Raji (cell line): ENCODE data around the gene HECW1.

ENCODE experiments used
- POLR2A ChIP-seq: IDR thresholded peaks from 2 replicates; pipeline ENCODE4 v1.6.1; 2011; ENCODE audit warnings: low read depth, low read length, control low read depth; ENCODE audit not compliant: insufficient read depth

Gene HECW1

GRCh38 chr7:43292384-43292783, 179.9 kb downstream of the HECW1 start:
- no peak for TF ChIP-seq POLR2A

- TF ChIP-seq POLR2A: no peak
These were observed 181.7 kb downstream of the HECW1 start for GRCh38 chr7:43294080-43294630.

- no peak for TF ChIP-seq POLR2A
These were observed 183.0 kb downstream of the HECW1 start for GRCh38 chr7:43295429-43295828.

GRCh38 chr7:43296306-43296705, 183.9 kb downstream of the HECW1 start:
- TF ChIP-seq POLR2A: no peak

GRCh38 chr7:43298617-43299016, 186.2 kb downstream of the HECW1 start:
- no peak for TF ChIP-seq POLR2A

DNA sequence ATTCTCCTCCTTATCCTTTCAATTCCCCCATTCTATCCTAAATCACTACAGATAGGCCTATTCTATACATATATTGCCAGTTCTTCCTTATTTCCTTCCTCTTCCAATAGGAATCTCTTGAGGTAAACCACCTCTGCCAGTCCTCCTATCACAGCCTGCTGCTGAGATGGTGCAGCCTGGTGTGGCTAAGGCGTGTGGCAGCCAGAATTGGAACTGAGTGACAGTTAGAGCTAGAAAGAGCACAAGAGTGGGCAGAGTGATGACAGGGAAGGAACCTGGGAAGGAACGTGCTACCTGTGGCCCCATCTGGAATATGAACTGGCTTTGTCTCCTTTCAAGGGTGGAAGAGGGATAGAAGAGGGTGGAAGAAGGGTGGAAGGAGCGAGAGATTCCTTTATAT, 187.7 kb downstream of the HECW1 start:
- no peak for TF ChIP-seq POLR2A

- no peak for TF ChIP-seq POLR2A
These were observed 189.8 kb downstream of the HECW1 start for GRCh38 chr7:43302211-43302711.

GRCh38 chr7:43302773-43303460, 190.5 kb downstream of the HECW1 start:
- TF ChIP-seq POLR2A: no peak

DNA sequence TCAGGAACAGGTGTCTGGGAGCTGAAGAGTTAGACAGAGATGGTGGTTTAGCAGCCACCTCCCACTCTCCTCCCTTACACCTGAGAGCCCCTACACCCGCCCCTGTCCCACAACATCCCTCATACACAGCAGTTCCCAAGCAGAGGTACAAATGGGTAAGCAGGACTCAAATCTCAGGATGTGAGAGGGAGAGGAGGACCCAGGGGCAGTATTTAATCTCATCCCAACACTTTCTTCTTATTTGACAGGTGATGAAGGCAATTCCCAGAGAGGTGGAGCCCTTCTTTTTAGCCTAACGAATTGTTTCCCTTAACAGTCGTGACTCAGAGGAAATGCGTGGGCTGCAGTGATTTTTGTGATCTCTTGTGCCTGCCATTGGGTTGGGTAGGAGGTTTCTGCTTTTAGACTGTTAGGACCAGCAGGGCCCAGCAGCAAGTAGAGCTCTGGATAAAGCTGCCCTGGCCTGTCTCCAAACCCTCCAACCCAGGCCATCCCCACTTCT, 191.3 kb downstream of the HECW1 start:
- TF ChIP-seq POLR2A: no peak

- no peak for TF ChIP-seq POLR2A
These were observed 194.0 kb downstream of the HECW1 start for GRCh38 chr7:43306404-43306803.

GRCh38 chr7:43307522-43307921, 195.1 kb downstream of the HECW1 start:
- no peak for TF ChIP-seq POLR2A

GRCh38 chr7:43308913-43309705, 196.7 kb downstream of the HECW1 start:
- no peak for TF ChIP-seq POLR2A

GRCh38 chr7:43309706-43310022, 197.2 kb downstream of the HECW1 start:
- no peak for TF ChIP-seq POLR2A

DNA sequence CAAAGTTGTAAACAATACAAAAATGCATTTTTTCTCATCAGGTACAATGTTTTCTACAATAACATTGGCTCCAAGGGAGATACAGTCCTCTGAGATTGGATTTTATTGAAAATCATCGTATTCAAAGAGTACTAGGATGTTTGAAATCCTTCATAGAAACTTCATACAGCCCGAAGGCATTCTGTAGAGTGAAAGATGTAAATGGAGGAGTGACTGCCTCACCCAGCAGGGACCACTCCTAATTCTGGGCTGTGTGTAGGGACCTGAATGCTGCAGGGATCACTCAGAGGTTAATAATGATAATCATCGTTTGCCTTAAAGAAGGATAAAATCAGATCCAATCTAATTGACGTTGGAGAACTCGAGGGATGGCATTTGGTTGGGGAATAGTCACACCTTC, 198.6 kb downstream of the HECW1 start:
- TF ChIP-seq POLR2A: no peak

- no peak for TF ChIP-seq POLR2A
These were observed 199.2 kb downstream of the HECW1 start for GRCh38 chr7:43311694-43312093.
